Cardiac fibroblast (primary cell): ENCODE results near the gene EDIL3.
A peak's percentile ranks its signal among the peaks of the same experiment; 100 is the strongest.

Experiments used
- DNase-seq, 2 donors: peaks; one replicate each; pipeline versions ENCODE4 v3.0.0 to v3.0.0-alpha.2; 2010; ENCODE audit warnings: low read depth in 2 of 2
- H3K4me3 ChIP-seq, 2 donors: replicated peaks in 1 of 2; 1 replicate in 1 of 2; 2 replicates in 1 of 2; pipeline ENCODE4 v1.5.1; 2011; ENCODE audit warnings: low read depth in 2 of 2, low read length in 2 of 2, mild to moderate bottlenecking in 2 of 2, moderate library complexity in 1 of 2
- CTCF ChIP-seq: IDR thresholded peaks from one replicate; pipeline ENCODE4 v1.5.1; 2011; ENCODE audit warnings: low read depth, mild to moderate bottlenecking, low read length, inconsistent platforms

EDIL3 gene

GRCh38 chr5:84069608-84070179 lies 315.0 kb downstream of the EDIL3 start:
- DNase-seq: no peak
- no peak for TF ChIP-seq CTCF
- H3K4me3 ChIP-seq: no peak overlapping the region

GRCh38 chr5:84063041-84063440 lies 321.6 kb downstream of the EDIL3 start:
- DNase-seq: no peak
- no peak for TF ChIP-seq CTCF
- no peak overlapping the region for H3K4me3 ChIP-seq

- no peak for DNase-seq
- no peak for TF ChIP-seq CTCF
- H3K4me3 ChIP-seq: no peak overlapping the region
These were observed 325.0 kb downstream of the EDIL3 start for GRCh38 chr5:84059672-84060071.

GRCh38 chr5:84058561-84058960 lies 326.1 kb downstream of the EDIL3 start:
- TF ChIP-seq CTCF: no peak
- H3K4me3 ChIP-seq: no peak overlapping the region
- peak; percentile 7 to 8 for DNase-seq

GRCh38 chr5:84057211-84057610 lies 327.5 kb downstream of the EDIL3 start:
- H3K4me3 ChIP-seq: no peak overlapping the region
- TF ChIP-seq CTCF: no peak
- peak in 1 of 2 donors; percentile 37 for DNase-seq

GRCh38 chr5:84045964-84046363 lies 338.7 kb downstream of the EDIL3 start:
- no peak for DNase-seq
- no peak for TF ChIP-seq CTCF
- H3K4me3 ChIP-seq: no peak overlapping the region

- no peak for TF ChIP-seq CTCF
- no peak for DNase-seq
- no peak overlapping the region for H3K4me3 ChIP-seq
These were observed 347.8 kb downstream of the EDIL3 start for GRCh38 chr5:84036842-84037241.
